WTC11 (cell line): ENCODE results near the gene MAD2L1. TPM values are rescaled to one million over a fixed set of nuclear protein-coding genes. Genes with fewer than 3 reads are reported as not detected.

Experiments used
- ATAC-seq: fragments of 200-7000 bp; cut with Tn5 transposase; 2 replicates; pipeline ENCODE4 v1.10.0; 2021; ENCODE audit warnings: mild to moderate bottlenecking, moderate library complexity
- CTCF ChIA-PET: fragments of 300-600 bp; sonication (Branson Sonifier 250); formaldehyde crosslinking; loops from one replicate; lab custom pipeline; 2021; ENCODE audit warnings: antibody characterized with exemption; lab: Charles Lee
- POLR2A ChIA-PET: fragments of 350-600 bp; sonication (Branson Sonifier 250); formaldehyde crosslinking; loops from one replicate; lab custom pipeline; 2021; ENCODE audit warnings: antibody characterized with exemption; lab: Charles Lee
- DNase-seq: peaks from one replicate; pipeline ENCODE4 v3.0.0; 2021; ENCODE audit warnings: low spot score
- H3K27ac Mint-ChIP-seq: 2 replicates; pipeline ENCODE4 v1.8.0; 2021; ENCODE audit warnings: mixed read lengths
- H3K27me3 Mint-ChIP-seq: 2 replicates; pipeline ENCODE4 v1.8.0; 2021; ENCODE audit warnings: low read depth, mild to moderate bottlenecking, moderate library complexity, mixed read lengths
- H3K36me3 Mint-ChIP-seq: 2 replicates; pipeline ENCODE4 v1.8.0; 2021; ENCODE audit warnings: mixed read lengths
- H3K4me1 Mint-ChIP-seq: 2 replicates; pipeline ENCODE4 v1.8.0; 2022; ENCODE audit warnings: mixed read lengths
- H3K4me3 Mint-ChIP-seq: 2 replicates; pipeline ENCODE4 v1.8.0; 2021; ENCODE audit warnings: mild to moderate bottlenecking, moderate library complexity, mixed read lengths
- H3K9me3 Mint-ChIP-seq: 2 replicates; pipeline ENCODE4 v1.8.0; 2021; ENCODE audit warnings: mixed read lengths
- ARID4B ChIP-seq: sonication (generic); formaldehyde crosslinking; IDR thresholded peaks from 2 replicates; pipeline ENCODE4 v1.8.0; 2023; ENCODE audit warnings: missing genetic modification reagents, mild to moderate bottlenecking, borderline replicate concordance
- CREM ChIP-seq: sonication (generic); formaldehyde crosslinking; IDR thresholded peaks from 2 replicates; pipeline ENCODE4 v1.8.1; 2022; ENCODE audit warnings: mild to moderate bottlenecking, missing genetic modification reagents, moderate library complexity
- ELF4 ChIP-seq: sonication (generic); formaldehyde crosslinking; IDR thresholded peaks from 2 replicates; pipeline ENCODE4 v1.8.1; 2022; ENCODE audit warnings: low read depth, mild to moderate bottlenecking, moderate library complexity, missing genetic modification reagents
- MAX ChIP-seq: sonication (generic); formaldehyde crosslinking; IDR thresholded peaks from 2 replicates; pipeline ENCODE4 v1.8.0; 2022; ENCODE audit warnings: mild to moderate bottlenecking, missing genetic modification reagents
- NFATC4 ChIP-seq: fragments of 250-450 bp; sonication (Bioruptor Pico); IDR thresholded peaks from 2 replicates; pipeline ENCODE4 v1.9.0; 2021; ENCODE audit warnings: mild to moderate bottlenecking
- NR3C1 ChIP-seq: sonication (generic); formaldehyde crosslinking; conservative IDR thresholded peaks from 2 replicates; pipeline ENCODE4 v1.8.1; 2023; ENCODE audit warnings: low read depth, mild to moderate bottlenecking, missing genetic modification reagents
- PRRX2 ChIP-seq: fragments of 250-450 bp; sonication (Bioruptor Pico); IDR thresholded peaks from 2 replicates; pipeline ENCODE4 v1.8.0; 2021; ENCODE audit warnings: mild to moderate bottlenecking
- SMAD4 ChIP-seq: sonication (generic); formaldehyde crosslinking; IDR thresholded peaks from 2 replicates; pipeline ENCODE4 v1.8.0; 2022; ENCODE audit warnings: mild to moderate bottlenecking, missing genetic modification reagents
- SOX15 ChIP-seq: fragments of 250-450 bp; sonication (Bioruptor Pico); IDR thresholded peaks from 2 replicates; pipeline ENCODE4 v1.9.0; 2021; ENCODE audit warnings: mild to moderate bottlenecking
- ZBTB21 ChIP-seq: sonication (generic); formaldehyde crosslinking; IDR thresholded peaks from 2 replicates; pipeline ENCODE4 v1.8.1; 2023; ENCODE audit warnings: mild to moderate bottlenecking, missing genetic modification reagents, borderline replicate concordance
- ZNF232 ChIP-seq: sonication (generic); formaldehyde crosslinking; IDR thresholded peaks from 2 replicates; pipeline ENCODE4 v1.8.0; 2022; ENCODE audit warnings: mild to moderate bottlenecking, missing genetic modification reagents
- ZNF317 ChIP-seq: sonication (generic); formaldehyde crosslinking; IDR thresholded peaks from 2 replicates; pipeline ENCODE4 v1.8.1; 2023; ENCODE audit warnings: low read depth, mild to moderate bottlenecking, moderate library complexity, missing genetic modification reagents, borderline replicate concordance
- total RNA-seq: library from RNA; stranded (reverse); gene quantifications from 3 replicates; pipeline ENCODE4 v1.2.3, GENCODE V29; 2021
- TF ChIP-seq, protein P1 (sequence below): fragments of 250-450 bp; sonication (Bioruptor Pico); IDR thresholded peaks from 2 replicates; pipeline ENCODE4 v1.9.0; 2021; ENCODE audit warnings: mild to moderate bottlenecking, borderline replicate concordance
- TF ChIP-seq, protein P2 (sequence below): sonication (generic); formaldehyde crosslinking; IDR thresholded peaks from 2 replicates; pipeline ENCODE4 v1.8.0; 2023; ENCODE audit warnings: mild to moderate bottlenecking, missing genetic modification reagents
- TF ChIP-seq, protein P3 (sequence below): sonication (generic); formaldehyde crosslinking; IDR thresholded peaks from 2 replicates; pipeline ENCODE4 v1.8.1; 2023; ENCODE audit warnings: mild to moderate bottlenecking, missing genetic modification reagents, borderline replicate concordance

The MAD2L1 gene
- total RNA-seq, 1 experiment from 2014 or later = 81.2 TPM

GRCh38 chr4:120018786-120019185 lies 47.9 kb downstream of the MAD2L1 start:
- no peak overlapping the region for H3K27ac Mint-ChIP-seq
- DNase-seq = no peak
- peaks cover 3% of the 10 kb centered on the region; the same call in 1 of the 2 replicates for H3K4me1 Mint-ChIP-seq
- no peak for ATAC-seq
- TF ChIP-seq SOX15 (CRISPR knock-in tag) (no peak), NR3C1 (CRISPR knock-in tag) (no peak), ZNF232 (CRISPR knock-in tag) (no peak)
- TF ChIP-seq, protein P1, sequence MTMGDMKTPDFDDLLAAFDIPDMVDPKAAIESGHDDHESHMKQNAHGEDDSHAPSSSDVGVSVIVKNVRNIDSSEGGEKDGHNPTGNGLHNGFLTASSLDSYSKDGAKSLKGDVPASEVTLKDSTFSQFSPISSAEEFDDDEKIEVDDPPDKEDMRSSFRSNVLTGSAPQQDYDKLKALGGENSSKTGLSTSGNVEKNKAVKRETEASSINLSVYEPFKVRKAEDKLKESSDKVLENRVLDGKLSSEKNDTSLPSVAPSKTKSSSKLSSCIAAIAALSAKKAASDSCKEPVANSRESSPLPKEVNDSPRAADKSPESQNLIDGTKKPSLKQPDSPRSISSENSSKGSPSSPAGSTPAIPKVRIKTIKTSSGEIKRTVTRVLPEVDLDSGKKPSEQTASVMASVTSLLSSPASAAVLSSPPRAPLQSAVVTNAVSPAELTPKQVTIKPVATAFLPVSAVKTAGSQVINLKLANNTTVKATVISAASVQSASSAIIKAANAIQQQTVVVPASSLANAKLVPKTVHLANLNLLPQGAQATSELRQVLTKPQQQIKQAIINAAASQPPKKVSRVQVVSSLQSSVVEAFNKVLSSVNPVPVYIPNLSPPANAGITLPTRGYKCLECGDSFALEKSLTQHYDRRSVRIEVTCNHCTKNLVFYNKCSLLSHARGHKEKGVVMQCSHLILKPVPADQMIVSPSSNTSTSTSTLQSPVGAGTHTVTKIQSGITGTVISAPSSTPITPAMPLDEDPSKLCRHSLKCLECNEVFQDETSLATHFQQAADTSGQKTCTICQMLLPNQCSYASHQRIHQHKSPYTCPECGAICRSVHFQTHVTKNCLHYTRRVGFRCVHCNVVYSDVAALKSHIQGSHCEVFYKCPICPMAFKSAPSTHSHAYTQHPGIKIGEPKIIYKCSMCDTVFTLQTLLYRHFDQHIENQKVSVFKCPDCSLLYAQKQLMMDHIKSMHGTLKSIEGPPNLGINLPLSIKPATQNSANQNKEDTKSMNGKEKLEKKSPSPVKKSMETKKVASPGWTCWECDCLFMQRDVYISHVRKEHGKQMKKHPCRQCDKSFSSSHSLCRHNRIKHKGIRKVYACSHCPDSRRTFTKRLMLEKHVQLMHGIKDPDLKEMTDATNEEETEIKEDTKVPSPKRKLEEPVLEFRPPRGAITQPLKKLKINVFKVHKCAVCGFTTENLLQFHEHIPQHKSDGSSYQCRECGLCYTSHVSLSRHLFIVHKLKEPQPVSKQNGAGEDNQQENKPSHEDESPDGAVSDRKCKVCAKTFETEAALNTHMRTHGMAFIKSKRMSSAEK = no peak
- peaks cover 44% of the 10 kb centered on the region for H3K27me3 Mint-ChIP-seq
- H3K36me3 Mint-ChIP-seq = peaks cover 10% of the 10 kb centered on the region
- no peak overlapping the region for H3K4me3 Mint-ChIP-seq
- H3K9me3 Mint-ChIP-seq = peaks cover 26% of the 10 kb centered on the region
- ChIA-PET CTCF (no interaction called here), POLR2A (no interaction called here)

GRCh38 chr4:120017939-120018692 lies 48.5 kb downstream of the MAD2L1 start:
- peaks cover 3% of the 10 kb centered on the region; the same call in 1 of the 2 replicates for H3K4me1 Mint-ChIP-seq
- H3K9me3 Mint-ChIP-seq = peaks cover 33% of the 10 kb centered on the region
- peaks cover 10% of the 10 kb centered on the region for H3K36me3 Mint-ChIP-seq
- ChIA-PET POLR2A (no interaction called here), CTCF (no interaction called here)
- no peak overlapping the region for H3K27ac Mint-ChIP-seq
- DNase-seq = no peak
- peaks cover 50% of the 10 kb centered on the region for H3K27me3 Mint-ChIP-seq
- ATAC-seq = no peak
- no peak overlapping the region for H3K4me3 Mint-ChIP-seq
- TF ChIP-seq ELF4 (CRISPR knock-in tag) (no peak), MAX (CRISPR knock-in tag) (no peak), SMAD4 (CRISPR knock-in tag) (no peak), PRRX2 (CRISPR knock-in tag) (no peak), CREM (no peak), NFATC4 (CRISPR knock-in tag) (no peak), ZBTB21 (CRISPR knock-in tag) (no peak), ZNF317 (CRISPR knock-in tag) (no peak)
- TF ChIP-seq, protein P2, sequence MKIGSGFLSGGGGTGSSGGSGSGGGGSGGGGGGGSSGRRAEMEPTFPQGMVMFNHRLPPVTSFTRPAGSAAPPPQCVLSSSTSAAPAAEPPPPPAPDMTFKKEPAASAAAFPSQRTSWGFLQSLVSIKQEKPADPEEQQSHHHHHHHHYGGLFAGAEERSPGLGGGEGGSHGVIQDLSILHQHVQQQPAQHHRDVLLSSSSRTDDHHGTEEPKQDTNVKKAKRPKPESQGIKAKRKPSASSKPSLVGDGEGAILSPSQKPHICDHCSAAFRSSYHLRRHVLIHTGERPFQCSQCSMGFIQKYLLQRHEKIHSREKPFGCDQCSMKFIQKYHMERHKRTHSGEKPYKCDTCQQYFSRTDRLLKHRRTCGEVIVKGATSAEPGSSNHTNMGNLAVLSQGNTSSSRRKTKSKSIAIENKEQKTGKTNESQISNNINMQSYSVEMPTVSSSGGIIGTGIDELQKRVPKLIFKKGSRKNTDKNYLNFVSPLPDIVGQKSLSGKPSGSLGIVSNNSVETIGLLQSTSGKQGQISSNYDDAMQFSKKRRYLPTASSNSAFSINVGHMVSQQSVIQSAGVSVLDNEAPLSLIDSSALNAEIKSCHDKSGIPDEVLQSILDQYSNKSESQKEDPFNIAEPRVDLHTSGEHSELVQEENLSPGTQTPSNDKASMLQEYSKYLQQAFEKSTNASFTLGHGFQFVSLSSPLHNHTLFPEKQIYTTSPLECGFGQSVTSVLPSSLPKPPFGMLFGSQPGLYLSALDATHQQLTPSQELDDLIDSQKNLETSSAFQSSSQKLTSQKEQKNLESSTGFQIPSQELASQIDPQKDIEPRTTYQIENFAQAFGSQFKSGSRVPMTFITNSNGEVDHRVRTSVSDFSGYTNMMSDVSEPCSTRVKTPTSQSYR = no peak
- TF ChIP-seq, all 79 proteins: peak for 0

GRCh38 chr4:120011725-120012124 lies 54.9 kb downstream of the MAD2L1 start:
- CTCF ChIA-PET = no interaction called here
- POLR2A ChIA-PET = no interaction called here
- Mint-ChIP-seq H3K9me3 (peaks cover 48% of the 10 kb centered on the region), H3K36me3 (peaks cover 10% of the 10 kb centered on the region), H3K27me3 (peaks cover 96% of the 10 kb centered on the region), H3K27ac (no peak overlapping the region), H3K4me1 (peaks cover 2% of the 10 kb centered on the region; the same call in 1 of the 2 replicates), H3K4me3 (no peak overlapping the region)
- no peak for DNase-seq
- ATAC-seq = no peak
- TF ChIP-seq, protein P3, sequence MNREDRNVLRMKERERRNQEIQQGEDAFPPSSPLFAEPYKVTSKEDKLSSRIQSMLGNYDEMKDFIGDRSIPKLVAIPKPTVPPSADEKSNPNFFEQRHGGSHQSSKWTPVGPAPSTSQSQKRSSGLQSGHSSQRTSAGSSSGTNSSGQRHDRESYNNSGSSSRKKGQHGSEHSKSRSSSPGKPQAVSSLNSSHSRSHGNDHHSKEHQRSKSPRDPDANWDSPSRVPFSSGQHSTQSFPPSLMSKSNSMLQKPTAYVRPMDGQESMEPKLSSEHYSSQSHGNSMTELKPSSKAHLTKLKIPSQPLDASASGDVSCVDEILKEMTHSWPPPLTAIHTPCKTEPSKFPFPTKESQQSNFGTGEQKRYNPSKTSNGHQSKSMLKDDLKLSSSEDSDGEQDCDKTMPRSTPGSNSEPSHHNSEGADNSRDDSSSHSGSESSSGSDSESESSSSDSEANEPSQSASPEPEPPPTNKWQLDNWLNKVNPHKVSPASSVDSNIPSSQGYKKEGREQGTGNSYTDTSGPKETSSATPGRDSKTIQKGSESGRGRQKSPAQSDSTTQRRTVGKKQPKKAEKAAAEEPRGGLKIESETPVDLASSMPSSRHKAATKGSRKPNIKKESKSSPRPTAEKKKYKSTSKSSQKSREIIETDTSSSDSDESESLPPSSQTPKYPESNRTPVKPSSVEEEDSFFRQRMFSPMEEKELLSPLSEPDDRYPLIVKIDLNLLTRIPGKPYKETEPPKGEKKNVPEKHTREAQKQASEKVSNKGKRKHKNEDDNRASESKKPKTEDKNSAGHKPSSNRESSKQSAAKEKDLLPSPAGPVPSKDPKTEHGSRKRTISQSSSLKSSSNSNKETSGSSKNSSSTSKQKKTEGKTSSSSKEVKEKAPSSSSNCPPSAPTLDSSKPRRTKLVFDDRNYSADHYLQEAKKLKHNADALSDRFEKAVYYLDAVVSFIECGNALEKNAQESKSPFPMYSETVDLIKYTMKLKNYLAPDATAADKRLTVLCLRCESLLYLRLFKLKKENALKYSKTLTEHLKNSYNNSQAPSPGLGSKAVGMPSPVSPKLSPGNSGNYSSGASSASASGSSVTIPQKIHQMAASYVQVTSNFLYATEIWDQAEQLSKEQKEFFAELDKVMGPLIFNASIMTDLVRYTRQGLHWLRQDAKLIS = no peak
- TF ChIP-seq ARID4B (no peak), NFATC4 (CRISPR knock-in tag) (no peak)
